H1 (cell line): ENCODE results near the gene RDH12.

Experiments used
- EGR1 ChIP-seq: IDR thresholded peaks from 2 replicates; pipeline ENCODE4 v1.6.1; 2011; ENCODE audit warnings: low read depth, low read length, borderline replicate concordance
- KDM5A ChIP-seq: fragments of 200-600 bp; IDR thresholded peaks from 2 replicates; pipeline ENCODE4 v1.7.1; 2012; ENCODE audit warnings: mild to moderate bottlenecking, low read length, inconsistent platforms, mixed read lengths
- POLR2A ChIP-seq, 2 experiments: IDR thresholded peaks; 1 replicate in 1 of 2; 2 replicates in 1 of 2; pipeline ENCODE4 v1.6.1; 2011; ENCODE audit warnings: low read depth in 2 of 2, low read length in 2 of 2, mild to moderate bottlenecking in 2 of 2; ENCODE audit errors: control extremely low read depth in 1 of 2
- RAD21 ChIP-seq, 2 experiments: IDR thresholded peaks in 1 of 2; conservative IDR thresholded peaks in 1 of 2; 2 replicates each; pipeline ENCODE4 v1.6.1; 2011; ENCODE audit warnings: low read depth in 2 of 2, low read length in 2 of 2, improper control_type of control experiment in 1 of 2, inconsistent platforms in 1 of 2, mild to moderate bottlenecking in 1 of 2, moderate library complexity in 1 of 2
- SIX5 ChIP-seq: IDR thresholded peaks from 2 replicates; pipeline ENCODE4 v1.6.1; 2011; ENCODE audit warnings: mild to moderate bottlenecking, low read depth, low read length

- TF ChIP-seq RAD21 (IDR thresholded peaks at IDR 0.05 in 1 of 2, conservative IDR thresholded peaks at IDR 0.05 in 1 of 2; ENCODE audit: low read depth in 2 of 2, low read length in 2 of 2), result no peak
- TF ChIP-seq SIX5, result no peak
- no peak for TF ChIP-seq EGR1
- TF ChIP-seq KDM5A, result no peak
- no peak for TF ChIP-seq POLR2A (IDR thresholded peaks at IDR 0.05; ENCODE audit: control extremely low read depth in 1 of 2, low read depth in 2 of 2, low read length in 2 of 2)
These were observed 31.9 kb downstream of the RDH12 start for GRCh38 chr14:67733616-67734015.
